HCT116 (cell line): Measurements from ENCODE around the gene AOC2.

ENCODE experiments used
- CEBPB ChIP-seq: IDR thresholded peaks from 2 replicates; pipeline ENCODE4 v1.6.1; 2012; ENCODE audit warnings: low read depth
- CTCF ChIP-seq, 3 experiments: fragments of 200-600 bp in 1 of 3; sonication (generic) in 1 of 3; IDR thresholded peaks in 2 of 3; conservative IDR thresholded peaks in 1 of 3; 2 replicates each; pipeline ENCODE4 v1.5.1; 2012 to 2017; ENCODE audit warnings: low read depth in 2 of 3, low read length in 2 of 3, antibody characterized with exemption in 1 of 3, borderline replicate concordance in 1 of 3, control low read depth in 1 of 3, mild to moderate bottlenecking in 1 of 3, mixed read lengths in 1 of 3, mixed run types in 1 of 3, moderate library complexity in 1 of 3; ENCODE audit not compliant: insufficient read depth in 1 of 3
- EZH2 ChIP-seq: fragments of 200-600 bp; sonication (generic); IDR thresholded peaks from 2 replicates; pipeline ENCODE4 v1.6.1; 2017; ENCODE audit warnings: antibody characterized with exemption, mixed run types
- POLR2AphosphoS5 ChIP-seq: IDR thresholded peaks from 2 replicates; pipeline ENCODE4 v1.6.1; 2011; ENCODE audit warnings: mild to moderate bottlenecking, low read depth, low read length, moderate library complexity
- SP1 ChIP-seq: IDR thresholded peaks from 2 replicates; pipeline ENCODE4 v1.6.1; 2012; ENCODE audit warnings: low read depth

- TF ChIP-seq CTCF (IDR thresholded peaks at IDR 0.05 in 2 of 3, conservative IDR thresholded peaks at IDR 0.05 in 1 of 3; ENCODE audit: borderline replicate concordance in 1 of 3, insufficient read depth in 1 of 3, low read depth in 2 of 3, low read length in 2 of 3) (no peak), POLR2AphosphoS5 (no peak), SP1 (no peak), CEBPB (no peak), EZH2 (no peak)
Observed at GRCh38 chr17:42846594-42847280, 2.4 kb downstream of the AOC2 start.
